Amniotic stem cell (primary cell): Measurements from ENCODE around the gene TSNAXIP1.

Source experiments
- DNase-seq: peaks from one replicate; lab custom pipeline; 2025; lab: John Stamatoyannopoulos, UW

The TSNAXIP1 gene, protein sequence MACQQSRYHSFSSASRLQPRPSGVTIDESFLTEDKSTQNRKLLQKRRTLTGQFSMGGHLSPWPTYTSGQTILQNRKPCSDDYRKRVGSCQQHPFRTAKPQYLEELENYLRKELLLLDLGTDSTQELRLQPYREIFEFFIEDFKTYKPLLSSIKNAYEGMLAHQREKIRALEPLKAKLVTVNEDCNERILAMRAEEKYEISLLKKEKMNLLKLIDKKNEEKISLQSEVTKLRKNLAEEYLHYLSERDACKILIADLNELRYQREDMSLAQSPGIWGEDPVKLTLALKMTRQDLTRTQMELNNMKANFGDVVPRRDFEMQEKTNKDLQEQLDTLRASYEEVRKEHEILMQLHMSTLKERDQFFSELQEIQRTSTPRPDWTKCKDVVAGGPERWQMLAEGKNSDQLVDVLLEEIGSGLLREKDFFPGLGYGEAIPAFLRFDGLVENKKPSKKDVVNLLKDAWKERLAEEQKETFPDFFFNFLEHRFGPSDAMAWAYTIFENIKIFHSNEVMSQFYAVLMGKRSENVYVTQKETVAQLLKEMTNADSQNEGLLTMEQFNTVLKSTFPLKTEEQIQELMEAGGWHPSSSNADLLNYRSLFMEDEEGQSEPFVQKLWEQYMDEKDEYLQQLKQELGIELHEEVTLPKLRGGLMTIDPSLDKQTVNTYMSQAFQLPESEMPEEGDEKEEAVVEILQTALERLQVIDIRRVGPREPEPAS

DNA sequence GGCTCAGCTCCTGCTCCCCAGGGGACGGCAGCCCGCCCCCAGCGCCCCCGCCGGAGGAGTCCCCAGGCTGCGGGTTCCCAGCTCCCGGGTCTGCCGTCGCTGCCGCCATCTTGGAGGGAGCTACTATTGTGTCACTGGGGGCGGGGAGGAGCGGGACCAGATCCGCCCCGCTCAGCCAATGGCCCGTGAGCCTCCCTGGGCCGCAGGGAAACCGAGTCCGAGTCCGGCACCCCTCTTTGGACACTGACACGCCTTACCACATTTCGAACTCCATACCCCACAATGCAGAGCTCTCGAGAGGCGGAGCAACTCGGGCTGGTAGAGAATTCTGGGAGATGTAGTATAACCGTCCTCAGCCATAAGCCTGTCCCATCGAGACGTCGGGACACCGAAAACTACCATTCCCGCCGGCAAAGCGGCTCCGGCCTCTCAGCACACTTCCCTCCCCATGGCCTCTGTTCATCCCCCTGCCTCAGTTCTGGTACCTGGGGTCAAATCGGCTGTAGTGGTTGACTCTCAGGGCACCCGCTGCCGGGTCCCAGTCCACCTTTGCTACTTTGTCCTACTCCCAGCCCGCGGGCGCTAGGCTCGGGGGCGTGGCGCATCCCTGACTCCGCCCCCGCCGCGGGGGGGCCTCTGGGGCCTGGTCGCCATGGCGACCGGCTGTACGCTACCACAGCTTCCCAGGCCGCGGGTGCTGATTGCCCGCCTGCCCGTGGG lies at the start of gene TSNAXIP1, which contains the start of gene RANBP10:
Gene TSNAXIP1 (plus strand): TSS at position 462 of the 720 bp plus-strand sequence. CDS start 261 bp downstream, outside the sequence.
Gene RANBP10 (minus strand): TSS at position 133 of the 720 bp plus-strand sequence. CDS start 24 bp downstream, at position 109.
- peak; percentile 100 for DNase-seq

DNA sequence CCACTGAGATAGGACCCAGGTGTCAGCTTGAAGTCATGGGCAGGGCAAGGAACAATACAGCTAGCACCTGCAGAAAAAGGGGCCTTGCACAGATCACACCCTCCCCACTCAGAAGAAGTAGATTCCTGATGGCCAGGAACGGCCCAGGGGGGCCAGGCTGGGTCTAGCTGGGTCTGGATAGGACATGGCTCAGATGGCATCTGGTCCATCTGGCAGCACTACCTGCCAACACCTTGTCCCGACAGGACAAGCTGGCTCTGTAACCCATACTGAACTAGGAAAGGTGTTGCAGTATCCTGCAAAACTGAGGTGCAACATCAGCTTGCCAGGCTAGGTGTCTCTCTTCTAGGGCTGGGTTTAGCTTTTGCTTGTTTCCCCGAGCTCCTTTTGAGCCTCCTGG lies 48.7 kb upstream of the TSNAXIP1 start:
- no peak for DNase-seq

DNA sequence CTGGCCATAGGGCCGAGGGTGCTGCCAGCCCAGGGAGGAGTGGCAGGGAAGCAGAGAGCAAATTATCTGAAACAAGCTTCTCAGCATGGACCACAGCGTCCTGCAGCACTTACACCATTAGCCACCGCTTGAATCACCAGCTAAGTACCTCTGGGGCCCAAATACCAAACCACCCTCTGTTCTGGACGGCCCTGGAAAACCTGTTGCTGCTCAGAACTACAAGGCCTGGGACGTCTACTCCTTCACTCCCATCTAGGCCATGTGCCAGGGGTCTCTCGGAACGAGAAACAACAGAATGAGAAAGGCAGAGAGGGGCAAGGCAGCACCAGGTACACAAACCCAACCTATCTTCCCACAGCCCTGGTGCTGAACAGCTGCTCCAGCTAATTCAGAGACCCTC lies 47.7 kb upstream of the TSNAXIP1 start:
- DNase-seq: no peak

DNA sequence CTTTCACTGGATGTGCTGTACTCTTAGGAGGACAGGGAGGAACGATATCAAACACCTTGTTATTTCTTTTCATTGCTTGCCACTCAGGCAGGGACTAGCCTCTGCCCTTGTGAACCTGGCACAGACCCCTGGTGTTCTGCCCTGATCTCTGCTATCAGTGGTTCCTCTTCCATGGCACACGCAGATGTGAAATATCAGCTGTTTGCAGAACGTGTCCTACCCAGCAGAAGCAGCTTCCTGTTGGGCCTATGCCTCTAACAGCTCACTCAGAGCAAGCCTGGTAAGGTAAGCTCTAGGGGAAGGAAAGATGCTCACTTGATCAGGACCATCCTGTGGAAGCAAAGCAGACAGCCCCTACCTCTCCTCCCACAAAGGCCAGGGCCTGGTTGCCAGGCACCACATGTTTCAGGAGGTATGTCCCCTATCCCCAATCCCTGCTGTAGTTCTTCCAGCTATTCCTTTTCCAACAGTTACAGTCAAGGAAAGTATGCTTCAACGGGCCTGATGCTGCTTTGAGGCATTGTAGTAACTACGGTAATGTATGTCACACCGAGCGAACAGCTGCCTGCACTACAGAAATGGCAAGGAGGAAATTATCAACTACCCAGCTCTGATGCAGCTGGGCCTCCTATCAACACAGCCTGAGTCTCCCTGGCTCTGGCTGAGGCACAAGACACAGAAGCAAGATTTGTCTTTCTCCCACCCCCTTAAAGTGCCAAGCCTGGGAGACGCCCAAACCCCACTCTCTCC lies 46.3 kb upstream of the TSNAXIP1 start:
- no peak for DNase-seq

DNA sequence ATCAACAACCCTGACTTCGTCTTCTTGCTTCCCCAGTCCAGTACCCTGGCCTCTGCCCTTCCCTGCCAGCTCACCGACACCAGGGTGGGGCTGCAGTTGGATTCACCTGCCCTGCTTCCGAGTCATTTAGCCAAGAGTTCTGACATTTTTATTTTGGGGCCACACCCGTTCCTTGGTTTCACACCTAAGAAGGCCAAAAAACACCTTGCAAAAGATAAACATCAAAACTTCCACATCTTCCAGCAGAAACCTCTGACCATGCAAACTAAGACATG lies 45.8 kb upstream of the TSNAXIP1 start:
- no peak for DNase-seq

DNA sequence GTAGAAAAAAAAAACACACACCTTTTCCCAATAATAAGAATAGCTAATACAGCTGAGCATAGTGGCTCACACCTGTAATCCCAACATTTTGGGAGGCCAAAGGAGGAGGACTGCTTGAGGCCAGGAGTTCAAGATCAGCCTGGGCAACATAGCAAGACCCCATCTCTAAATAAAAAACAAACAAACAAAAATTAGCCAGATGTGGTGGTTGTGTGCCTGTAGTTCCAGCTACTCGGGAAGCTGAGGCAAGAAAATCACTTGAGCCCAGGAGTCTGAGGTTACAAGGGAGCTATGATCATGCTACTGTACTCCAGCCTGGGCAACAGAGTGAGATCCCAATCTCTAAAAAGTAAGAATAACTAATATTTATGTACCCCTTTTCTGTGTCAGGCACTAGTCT lies 44.8 kb upstream of the TSNAXIP1 start:
- no peak for DNase-seq

DNA sequence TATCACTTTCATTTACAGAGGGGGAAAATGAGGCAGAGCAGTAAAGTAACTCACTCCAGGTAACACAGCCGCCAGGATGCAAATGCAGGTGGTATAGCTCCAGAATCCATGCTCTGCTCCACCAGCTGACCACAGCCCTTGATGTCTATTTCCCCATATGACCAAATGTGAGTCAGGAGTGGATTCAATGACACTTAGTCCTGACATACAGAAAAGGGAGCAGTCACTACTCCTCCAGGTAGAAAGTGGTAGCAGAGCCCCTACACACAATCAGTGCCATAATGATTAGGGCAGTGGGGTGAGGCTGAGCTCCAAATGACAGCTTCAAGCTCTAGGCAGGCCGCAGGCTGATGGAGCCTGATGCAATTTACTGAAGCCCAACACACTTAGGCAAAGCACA lies 44.3 kb upstream of the TSNAXIP1 start:
- no peak for DNase-seq

DNA sequence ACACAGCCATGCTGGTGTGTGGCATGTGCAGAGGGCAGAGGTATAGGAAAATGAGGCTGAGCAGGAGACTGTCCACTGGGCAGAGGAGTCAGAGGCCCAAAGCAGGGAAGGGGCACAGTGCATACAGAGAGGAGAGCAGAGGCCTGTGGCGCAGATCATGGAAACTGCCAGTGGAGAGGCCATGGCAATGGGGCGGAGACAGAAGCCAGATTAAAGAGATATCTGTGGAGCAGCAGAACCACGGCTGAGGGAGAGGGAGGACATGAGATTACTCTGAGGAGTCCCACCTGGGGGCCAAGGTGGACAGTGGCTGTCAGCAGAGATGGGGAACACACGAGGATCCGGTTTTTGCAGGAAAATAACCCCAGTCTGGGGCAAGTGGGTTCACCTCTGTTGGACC lies 43.6 kb upstream of the TSNAXIP1 start:
- no peak for DNase-seq

DNA sequence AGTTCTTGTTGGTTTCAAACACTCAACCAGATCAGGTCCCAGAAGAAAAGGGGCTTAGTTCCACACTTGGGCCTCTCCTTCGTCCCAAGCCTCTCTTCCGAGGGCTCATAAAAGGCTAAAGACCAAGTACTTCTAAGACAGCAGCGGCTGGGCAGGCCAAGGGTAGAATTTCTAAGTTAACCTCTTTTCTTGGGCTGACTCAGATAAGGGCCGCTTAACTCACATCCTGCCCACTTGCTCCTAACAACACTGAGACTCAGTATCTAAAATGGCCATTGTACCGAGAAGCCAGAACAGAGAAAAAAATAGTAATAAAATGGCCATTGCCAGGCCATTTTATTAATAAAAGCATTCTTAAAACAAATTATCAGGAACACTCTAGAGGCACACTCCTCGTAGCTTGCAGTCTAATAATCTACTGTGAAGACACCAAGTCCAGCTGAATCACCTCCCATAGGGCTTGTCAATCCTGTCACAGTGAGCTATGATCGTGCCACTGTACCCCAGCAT lies 42.5 kb upstream of the TSNAXIP1 start:
- no peak for DNase-seq

DNA sequence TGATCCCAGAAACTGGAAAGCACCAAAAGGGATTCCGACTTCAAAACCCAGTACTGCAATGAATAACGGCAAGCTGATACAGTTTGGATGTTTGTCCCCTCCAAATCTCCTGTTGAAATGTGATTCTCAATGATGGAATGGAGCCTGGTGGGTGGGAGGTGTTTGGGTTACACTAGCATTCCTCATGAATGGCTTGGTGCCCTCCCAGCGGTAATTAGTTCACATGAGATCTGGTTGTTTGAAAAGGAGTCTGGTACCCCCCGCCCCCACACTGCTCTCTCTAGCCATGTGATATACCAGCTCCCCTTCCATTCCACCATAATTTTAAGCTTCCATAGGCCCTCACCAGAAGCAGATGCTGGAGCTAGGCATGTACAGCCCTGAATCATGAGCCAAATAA lies 40.4 kb upstream of the TSNAXIP1 start:
- DNase-seq: no peak

DNA sequence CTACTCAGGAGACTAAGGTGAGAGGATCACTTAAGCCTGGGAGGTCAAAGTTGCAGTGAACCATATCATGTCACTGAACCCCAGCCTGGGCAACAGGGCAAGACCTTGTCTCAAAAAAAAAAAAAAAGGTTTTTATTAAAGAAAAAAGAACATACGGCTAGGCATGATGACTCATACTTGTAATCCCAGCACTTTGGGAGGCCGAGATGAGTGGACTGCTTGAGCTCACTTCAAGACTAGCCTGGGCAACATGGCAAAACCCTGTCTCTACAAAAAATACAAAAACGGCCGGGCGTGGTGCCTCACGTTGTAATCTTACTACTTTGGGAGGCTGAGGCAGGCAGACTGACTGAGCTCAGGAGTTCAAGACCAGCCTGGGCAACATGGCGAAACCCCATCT lies 38.7 kb upstream of the TSNAXIP1 start:
- DNase-seq: peak; percentile 5

DNA sequence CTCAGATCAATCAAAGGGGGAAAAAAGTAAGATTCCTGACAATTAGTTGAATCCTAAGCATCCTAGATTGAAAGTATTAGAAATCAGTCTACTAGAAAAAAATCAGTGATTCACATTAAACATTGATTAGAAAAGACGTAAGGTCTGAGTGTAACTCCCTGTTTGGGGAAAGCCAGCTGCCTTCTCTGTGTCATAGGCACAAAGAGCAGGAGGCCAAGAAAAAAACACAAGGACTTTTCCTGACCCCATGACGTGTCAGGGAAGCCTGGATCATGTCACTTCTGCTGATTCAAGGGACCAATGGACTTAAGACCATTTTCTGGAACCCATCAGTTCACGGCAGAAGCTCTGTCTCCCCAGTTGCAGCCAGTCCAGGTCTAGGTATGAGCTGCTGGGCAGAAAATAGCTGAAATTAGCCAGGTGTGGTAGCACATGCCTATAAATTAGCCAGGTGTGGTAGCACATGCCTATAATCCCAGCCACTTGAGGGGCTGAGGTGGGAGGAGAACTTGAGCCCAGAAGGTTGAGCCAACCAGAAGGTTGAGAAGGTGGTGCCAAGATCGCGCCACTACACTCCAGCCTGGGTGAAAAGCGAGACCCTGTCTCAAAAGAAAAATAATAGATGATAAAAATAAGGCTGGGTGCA lies 36.2 kb upstream of the TSNAXIP1 start:
- no peak for DNase-seq

DNA sequence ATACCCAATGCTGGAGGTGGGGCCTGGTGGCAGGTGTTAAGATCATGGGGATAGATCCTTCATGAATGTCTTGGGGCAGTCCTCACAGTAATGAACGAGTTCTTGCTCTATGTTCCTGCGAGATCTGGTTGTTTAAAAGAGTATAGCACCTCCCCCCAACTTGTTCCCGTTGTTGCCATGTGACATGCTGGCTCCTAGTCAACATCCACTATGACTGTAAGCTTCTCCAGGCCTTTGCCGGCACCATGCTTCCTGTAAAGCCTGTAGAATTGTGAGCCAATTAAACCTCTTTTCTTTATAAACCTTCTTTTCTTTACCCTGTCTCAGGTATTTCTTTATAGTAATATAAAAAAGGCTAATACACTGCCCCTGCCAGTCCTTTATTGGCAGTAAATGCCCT lies 33.6 kb upstream of the TSNAXIP1 start:
- no peak for DNase-seq

DNA sequence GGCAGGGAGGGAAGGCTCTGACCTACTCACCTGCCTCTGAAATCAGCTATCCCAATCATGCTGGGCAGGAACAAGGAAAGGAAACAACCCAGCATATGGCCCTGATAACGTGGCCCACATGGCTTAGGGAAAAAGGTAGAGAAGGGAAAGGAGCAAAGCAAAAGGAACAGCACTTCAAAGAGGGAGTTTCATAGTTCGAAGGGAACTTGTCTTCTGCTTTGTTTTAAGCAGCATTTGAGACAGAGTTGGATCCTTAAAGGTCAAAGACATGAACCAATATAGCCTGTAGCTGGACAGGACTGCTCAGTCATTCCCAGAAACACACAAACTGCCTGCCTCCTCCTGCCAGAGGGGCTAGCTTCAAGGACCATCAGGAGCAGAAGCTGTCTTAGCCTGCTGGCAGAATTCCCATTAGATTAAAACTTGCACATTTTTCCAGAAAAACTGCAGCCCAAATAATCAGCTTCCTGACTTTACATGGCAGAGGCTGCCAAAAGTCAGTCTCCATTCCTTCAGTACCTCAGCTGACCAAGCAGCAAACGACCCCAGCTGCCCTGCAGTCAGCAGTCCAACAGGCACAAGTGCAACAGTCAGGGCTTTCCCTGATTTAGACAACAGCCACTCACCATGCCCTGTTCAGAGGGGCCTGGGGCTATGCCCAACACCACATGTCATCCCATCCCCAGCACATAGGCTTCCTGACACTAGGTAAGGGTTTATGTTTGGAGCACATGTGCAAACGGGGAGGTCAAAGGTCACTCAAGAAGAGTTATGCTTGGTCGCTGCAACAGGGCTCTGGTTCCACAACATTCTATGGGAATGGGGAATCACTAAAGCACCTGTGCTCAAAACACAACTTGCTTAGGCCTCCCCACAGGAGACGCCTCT lies 32.9 kb upstream of the TSNAXIP1 start:
- no peak for DNase-seq

DNA sequence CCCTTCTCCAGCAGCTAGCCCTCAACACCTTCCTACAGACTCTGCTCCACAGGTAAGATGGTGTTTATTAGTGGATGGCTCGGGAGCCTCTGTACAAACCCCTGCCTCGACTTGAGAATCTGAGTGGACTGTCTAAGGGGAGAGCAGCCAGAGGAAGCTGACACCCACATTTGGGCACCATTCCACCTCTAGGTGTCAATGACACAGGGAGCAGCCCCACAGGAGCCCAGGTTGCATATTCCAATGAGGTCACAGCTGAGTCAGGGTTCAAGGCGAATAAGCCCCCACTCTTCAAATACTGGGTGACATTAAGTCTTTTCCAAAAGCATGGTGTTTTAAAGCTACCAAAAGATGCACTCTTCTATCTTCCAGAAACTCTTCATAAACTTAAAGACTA lies 32.2 kb upstream of the TSNAXIP1 start:
- no peak for DNase-seq

DNA sequence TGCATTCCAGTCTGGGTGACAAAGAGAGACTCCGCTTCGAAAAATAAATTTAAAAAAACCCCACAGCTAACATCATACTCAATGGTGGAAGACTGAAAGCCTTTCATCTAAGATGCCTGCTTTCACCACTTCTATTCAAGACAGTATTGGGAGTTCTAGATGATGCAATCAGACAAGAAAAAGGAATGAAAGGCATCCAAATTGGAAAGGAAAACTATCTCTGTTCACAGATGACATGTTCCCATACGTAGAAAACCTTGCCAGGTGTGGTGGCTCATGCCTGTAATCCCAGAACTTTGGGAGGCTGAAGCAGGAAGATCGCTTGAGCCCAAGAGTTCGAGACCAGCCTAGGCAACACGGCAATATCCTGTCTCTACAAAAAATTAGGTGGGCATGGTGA lies 31.4 kb upstream of the TSNAXIP1 start:
- DNase-seq: no peak

DNA sequence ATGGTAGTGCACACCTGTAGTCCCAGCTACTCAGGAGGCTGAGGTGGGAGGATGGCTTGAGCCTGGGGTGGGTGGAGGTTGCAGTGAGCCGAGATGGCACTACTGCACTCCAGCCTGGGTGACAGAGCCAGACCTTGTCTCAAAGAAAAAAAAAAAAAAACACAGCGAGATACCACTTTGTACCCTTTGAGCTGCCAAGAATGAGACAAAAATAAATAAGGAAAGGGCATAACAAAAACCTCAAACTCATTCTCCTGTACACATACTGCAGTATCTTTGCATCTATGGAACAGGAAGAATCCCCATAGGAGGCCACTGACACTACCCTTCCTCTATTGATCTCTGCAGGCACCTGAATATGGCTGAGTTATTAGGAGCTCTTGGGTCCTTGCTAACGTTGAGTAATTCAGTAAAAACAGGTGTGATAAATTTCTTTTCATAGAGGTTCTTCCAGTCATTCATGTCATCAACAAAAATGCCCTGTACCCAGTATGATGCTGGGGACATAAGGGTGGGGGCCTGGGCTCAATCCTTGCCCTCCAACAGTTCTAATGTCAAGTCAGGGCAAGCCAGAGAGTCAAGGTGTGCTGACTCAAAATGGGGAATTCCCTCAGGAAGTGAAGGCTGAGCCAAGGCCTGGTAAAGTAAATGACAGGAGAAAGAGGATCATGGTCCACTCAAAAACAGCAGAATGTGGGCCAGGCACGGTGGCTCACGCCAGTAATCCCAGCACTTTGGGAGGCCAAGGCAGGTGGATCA lies 27.3 kb upstream of the TSNAXIP1 start:
- DNase-seq: no peak

DNA sequence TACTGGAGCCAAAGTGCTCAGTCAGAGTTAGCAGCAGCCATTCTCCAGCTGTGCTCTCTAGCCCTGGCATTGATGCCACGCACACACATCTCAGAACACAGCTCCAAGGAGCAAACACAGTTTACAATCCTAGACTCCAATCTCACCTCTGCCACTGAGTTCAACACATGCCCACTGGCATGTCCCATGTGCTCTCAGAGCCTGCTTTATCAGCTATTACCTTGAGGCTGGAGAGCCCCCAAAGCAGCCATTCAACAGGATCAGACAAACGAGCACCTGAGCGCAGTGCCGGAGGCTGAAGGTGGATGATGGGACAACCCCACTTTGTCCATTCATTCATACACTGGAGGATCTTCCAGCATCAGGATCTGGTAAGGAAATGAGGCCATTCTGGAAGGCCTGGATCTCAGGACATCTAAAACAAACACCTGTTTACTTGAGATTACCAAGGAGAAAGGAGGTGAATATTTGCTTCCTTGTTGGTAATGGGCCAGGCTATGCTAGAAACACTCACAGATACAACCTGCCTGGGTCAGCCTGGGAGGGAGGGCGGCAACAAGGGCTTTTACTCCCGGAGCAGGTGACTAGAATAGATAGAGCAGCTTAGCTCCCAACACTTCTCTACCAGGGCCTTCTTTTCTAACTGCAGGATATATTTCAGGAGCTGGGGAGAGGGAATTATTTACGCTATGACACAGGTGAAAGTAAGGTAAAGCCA lies 25.7 kb upstream of the TSNAXIP1 start:
- DNase-seq: no peak

DNA sequence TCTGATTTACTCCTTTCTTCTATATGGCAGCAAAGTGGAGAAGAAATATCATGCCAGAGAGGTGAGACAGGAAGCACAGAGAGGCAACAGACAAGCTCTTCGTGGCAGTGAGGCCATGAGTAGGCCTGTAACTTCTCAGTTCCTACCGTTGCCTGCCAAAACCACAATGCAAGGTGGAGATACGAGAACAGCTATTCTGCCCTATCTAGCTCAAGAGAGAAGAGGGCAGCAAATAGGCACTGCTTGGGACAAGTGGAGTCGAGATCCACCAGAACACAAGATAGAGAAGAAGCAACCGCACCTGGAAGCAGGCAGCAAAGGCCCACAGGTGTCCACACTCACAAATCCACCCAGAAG lies 25.1 kb upstream of the TSNAXIP1 start:
- no peak for DNase-seq
